ENCODE measurements around the gene TMEM30A. TPM values are rescaled to one million over a fixed set of nuclear protein-coding genes. Genes with fewer than 3 reads are reported as not detected.

TMEM30A gene
- total and polyA plus RNA-seq, 2 of the 13 experiments (the other 11 are each of a cell fraction or from before 2014, with no cell fraction given), result 17.6 to 54.4 TPM

GRCh38 chr6:75222261-75222660, 62.3 kb downstream of the TMEM30A start:
- no TSS peak for BruUV-seq (replicated peaks)
- Histone ChIP-seq H4K20me1 (ENCODE audit: insufficient read depth, low read length) (no peaks in the 10 kb centered on the region), H3K36me3 (replicated peaks in 1 of 2; ENCODE audit: control insufficient read depth in 1 of 2, insufficient read depth in 2 of 2, low read length in 2 of 2) (no peaks in the 10 kb centered on the region), H3K4me3 (replicated peaks in 1 of 3; ENCODE audit: insufficient read depth in 1 of 3, low read depth in 2 of 3, low read length in 3 of 3) (no peak overlapping the region), H3K4me1 (ENCODE audit: insufficient read depth, low read length) (peaks cover 19% of the 10 kb centered on the region), H3K79me2 (ENCODE audit: insufficient read depth, low read length) (no peaks in the 10 kb centered on the region), H3K9ac (ENCODE audit: insufficient read depth, low read depth, low read length) (no peak overlapping the region), H3K27me3 (ENCODE audit: control insufficient read depth in 1 of 2, insufficient read depth in 2 of 2, low read length in 2 of 2) (no peaks in the 10 kb centered on the region), H2AFZ (ENCODE audit: low read length) (no peak overlapping the region), H3K4me2 (ENCODE audit: low read depth, low read length) (no peak overlapping the region), H3K9me3 (ENCODE audit: low read length) (no peaks in the 10 kb centered on the region), H3K27ac (ENCODE audit: extremely low read length, insufficient read depth, low read length) (no peak overlapping the region)
- CTCF ChIA-PET (ENCODE audit: low intra/inter-chr PET ratio, low total read pairs), result no interaction called here
- ATAC-seq (no peak), DNase-seq (ENCODE audit: low spot score) (no peak), FAIRE-seq (no peak)
- intact Hi-C loops (cut with micrococcal nuclease; ENCODE audit: unreplicated experiment) (no loop called here), in situ Hi-C loops (cut with HindIII; ENCODE audit: extremely low pct_ligation_motif_present, low pct_unique_long_range_greater_than_20kb) (loop anchor here (25.0 kb wide), 4 partner anchors 635 to 1485 kb away; no protein-coding TSS in a partner anchor)
- POLR2A ChIA-PET, result no interaction called here
- TF ChIP-seq, protein P1, sequence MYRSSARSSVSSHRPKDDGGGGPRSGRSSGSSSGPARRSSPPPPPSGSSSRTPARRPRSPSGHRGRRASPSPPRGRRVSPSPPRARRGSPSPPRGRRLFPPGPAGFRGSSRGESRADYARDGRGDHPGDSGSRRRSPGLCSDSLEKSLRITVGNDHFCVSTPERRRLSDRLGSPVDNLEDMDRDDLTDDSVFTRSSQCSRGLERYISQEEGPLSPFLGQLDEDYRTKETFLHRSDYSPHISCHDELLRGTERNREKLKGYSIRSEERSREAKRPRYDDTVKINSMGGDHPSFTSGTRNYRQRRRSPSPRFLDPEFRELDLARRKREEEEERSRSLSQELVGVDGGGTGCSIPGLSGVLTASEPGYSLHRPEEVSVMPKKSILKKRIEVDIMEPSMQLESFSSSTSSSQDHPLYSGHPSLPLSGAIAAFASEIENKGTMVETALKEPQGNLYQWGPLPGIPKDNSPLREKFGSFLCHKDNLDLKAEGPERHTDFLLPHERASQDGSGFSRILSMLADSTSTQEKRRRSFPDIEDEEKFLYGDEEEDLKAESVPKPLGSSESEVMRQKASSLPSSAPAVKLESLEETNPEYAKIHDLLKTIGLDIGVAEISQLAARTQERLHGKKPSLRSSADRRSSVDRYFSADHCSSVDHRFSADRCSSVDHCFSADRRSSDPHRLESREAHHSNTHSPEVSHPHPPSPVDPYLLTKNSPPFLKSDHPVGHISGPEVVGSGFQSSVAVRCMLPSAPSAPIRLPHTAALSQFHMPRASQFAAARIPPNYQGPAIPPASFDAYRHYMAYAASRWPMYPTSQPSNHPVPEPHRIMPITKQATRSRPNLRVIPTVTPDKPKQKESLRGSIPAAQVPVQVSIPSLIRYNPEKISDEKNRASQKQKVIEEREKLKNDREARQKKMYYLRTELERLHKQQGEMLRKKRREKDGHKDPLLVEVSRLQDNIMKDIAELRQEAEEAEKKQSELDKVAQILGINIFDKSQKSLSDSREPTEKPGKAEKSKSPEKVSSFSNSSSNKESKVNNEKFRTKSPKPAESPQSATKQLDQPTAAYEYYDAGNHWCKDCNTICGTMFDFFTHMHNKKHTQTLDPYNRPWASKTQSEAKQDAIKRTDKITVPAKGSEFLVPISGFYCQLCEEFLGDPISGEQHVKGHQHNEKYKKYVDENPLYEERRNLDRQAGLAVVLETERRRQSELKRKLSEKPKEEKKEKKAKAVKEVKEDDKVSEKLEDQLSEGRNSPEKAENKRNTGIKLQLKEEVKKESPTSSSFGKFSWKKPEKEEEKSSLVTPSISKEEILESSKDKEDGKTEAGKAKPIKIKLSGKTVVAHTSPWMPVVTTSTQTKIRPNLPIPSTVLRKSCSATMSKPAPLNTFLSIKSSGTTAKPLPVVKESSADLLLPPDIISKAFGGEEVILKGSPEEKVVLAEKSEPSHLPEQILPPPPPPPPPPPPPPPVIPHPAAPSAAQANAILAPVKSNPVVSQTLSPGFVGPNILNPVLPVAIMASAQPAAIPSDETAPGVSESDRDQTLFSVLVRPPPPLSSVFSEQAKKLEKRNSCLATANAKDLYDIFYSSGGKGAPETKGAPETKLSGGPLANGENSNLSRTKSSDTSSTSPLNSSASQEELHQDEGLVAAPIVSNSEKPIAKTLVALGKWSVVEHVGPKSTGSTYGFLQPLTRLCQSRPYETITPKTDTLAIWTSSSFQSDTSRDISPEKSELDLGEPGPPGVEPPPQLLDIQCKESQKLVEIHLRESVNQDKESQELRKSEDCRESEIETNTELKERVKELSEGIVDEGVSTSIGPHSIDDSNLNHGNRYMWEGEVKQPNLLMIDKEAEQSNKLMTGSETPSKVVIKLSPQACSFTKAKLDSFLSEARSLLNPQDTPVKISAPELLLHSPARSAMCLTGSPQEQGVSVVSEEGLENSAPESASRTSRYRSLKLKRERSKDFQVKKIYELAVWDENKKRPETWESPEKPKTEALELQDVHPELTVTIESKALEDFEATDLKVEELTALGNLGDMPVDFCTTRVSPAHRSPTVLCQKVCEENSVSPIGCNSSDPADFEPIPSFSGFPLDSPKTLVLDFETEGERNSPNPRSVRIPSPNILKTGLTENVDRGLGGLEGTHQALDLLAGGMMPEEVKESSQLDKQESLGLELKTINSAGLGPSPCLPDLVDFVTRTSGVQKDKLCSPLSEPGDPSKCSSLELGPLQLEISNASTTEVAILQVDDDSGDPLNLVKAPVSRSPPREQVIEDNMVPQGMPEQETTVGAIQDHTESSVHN (CRISPR knock-in tag; IDR thresholded peaks at IDR 0.05), result no peak
- no peak for TF ChIP-seq NCOR1 (IDR thresholded peaks at IDR 0.05; ENCODE audit: borderline replicate concordance, low read length)
- no peak for TF ChIP-seq U2AF1 (optimal IDR thresholded peaks at IDR 0.05; ENCODE audit: low read depth, low read length)
- no peak for TF ChIP-seq PCBP1 (IDR thresholded peaks at IDR 0.05; ENCODE audit: borderline replicate concordance, low read depth, low read length)
- no peak for TF ChIP-seq GFI1 (CRISPR knock-in tag; IDR thresholded peaks at IDR 0.05; ENCODE audit: borderline replicate concordance)
- no peak for TF ChIP-seq BCLAF1 (IDR thresholded peaks at IDR 0.05)
- TF ChIP-seq ZNF567 (CRISPR knock-in tag; IDR thresholded peaks at IDR 0.05; ENCODE audit: borderline replicate concordance), result no peak
- TF ChIP-seq, protein P2, sequence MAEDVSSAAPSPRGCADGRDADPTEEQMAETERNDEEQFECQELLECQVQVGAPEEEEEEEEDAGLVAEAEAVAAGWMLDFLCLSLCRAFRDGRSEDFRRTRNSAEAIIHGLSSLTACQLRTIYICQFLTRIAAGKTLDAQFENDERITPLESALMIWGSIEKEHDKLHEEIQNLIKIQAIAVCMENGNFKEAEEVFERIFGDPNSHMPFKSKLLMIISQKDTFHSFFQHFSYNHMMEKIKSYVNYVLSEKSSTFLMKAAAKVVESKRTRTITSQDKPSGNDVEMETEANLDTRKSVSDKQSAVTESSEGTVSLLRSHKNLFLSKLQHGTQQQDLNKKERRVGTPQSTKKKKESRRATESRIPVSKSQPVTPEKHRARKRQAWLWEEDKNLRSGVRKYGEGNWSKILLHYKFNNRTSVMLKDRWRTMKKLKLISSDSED (CRISPR knock-in tag; IDR thresholded peaks at IDR 0.05), result no peak
- TF ChIP-seq PRDM4 (CRISPR knock-in tag; IDR thresholded peaks at IDR 0.05; ENCODE audit: borderline replicate concordance), result no peak

Data from HepG2 (cell line).